LNCaP clone FGC (cell line): ENCODE results near the gene TOLLIP.
"Not testable (repeated sequence)": the region's sequence is repeated elsewhere in the genome, so short reads cannot be mapped to it uniquely, and the experiment has no call there.

Source experiments
- DNase-seq: peaks from one replicate; pipeline ENCODE4 v3.0.0-alpha.2; 2011; ENCODE audit warnings: low read depth
- H3K4me3 ChIP-seq: 2 replicates; pipeline ENCODE4 v1.5.1; 2011; ENCODE audit warnings: mild to moderate bottlenecking, low read depth, low read length, control low read depth
- CTCF ChIP-seq: IDR thresholded peaks from 2 replicates; pipeline ENCODE4 v1.5.1; 2012; ENCODE audit warnings: mild to moderate bottlenecking; ENCODE audit not compliant: control insufficient read depth, insufficient read depth; ENCODE audit errors: extremely low read depth

The TOLLIP gene

GRCh38 chr11:1272531-1272930 lies 36.9 kb downstream of the TOLLIP start:
- no peak overlapping the region for H3K4me3 ChIP-seq
- no peak for TF ChIP-seq CTCF
- DNase-seq = no peak

- no peak for DNase-seq
- no peak overlapping the region for H3K4me3 ChIP-seq
- no peak for TF ChIP-seq CTCF
These were observed 37.5 kb downstream of the TOLLIP start for GRCh38 chr11:1271927-1272326.

- TF ChIP-seq CTCF = no peak
These were observed 38.0 kb downstream of the TOLLIP start for GRCh38 chr11:1271406-1271805.

GRCh38 chr11:1271002-1271401 lies 38.4 kb downstream of the TOLLIP start:
- no peak overlapping the region for H3K4me3 ChIP-seq
- no peak for DNase-seq
- no peak for TF ChIP-seq CTCF

More at GRCh38 chr11:1271406-1271805, 38.0 kb downstream of the TOLLIP start:
- no peak for DNase-seq
- no peak overlapping the region for H3K4me3 ChIP-seq

GRCh38 chr11:1270476-1270875 lies 39.0 kb downstream of the TOLLIP start:
- TF ChIP-seq CTCF = no peak
- no peak for DNase-seq
- H3K4me3 ChIP-seq = no peak overlapping the region

GRCh38 chr11:1269957-1270356 lies 39.5 kb downstream of the TOLLIP start:
- no peak overlapping the region for H3K4me3 ChIP-seq
- DNase-seq = no peak
- TF ChIP-seq CTCF = no peak

- H3K4me3 ChIP-seq = no peak overlapping the region
- no peak for TF ChIP-seq CTCF
- DNase-seq = no peak
These were observed 41.9 kb downstream of the TOLLIP start for GRCh38 chr11:1267441-1268100.

GRCh38 chr11:1266976-1267375 lies 42.5 kb downstream of the TOLLIP start:
- H3K4me3 ChIP-seq, DNase-seq: not testable (repeated sequence)

GRCh38 chr11:1265480-1265879 lies 44.0 kb downstream of the TOLLIP start:
- not testable (repeated sequence) for H3K4me3 ChIP-seq, DNase-seq
